ENCODE results near the gene TRIM59. TPM values are rescaled to one million over a fixed set of nuclear protein-coding genes. Genes with fewer than 3 reads are reported as not detected.
A peak's percentile ranks its signal among the peaks of the same experiment; 100 is the strongest.

The TRIM59 gene
- total and polyA plus RNA-seq, 9 of the 15 experiments (the other 6 are each of a cell fraction or from before 2014, with no cell fraction given) = 16.8 to 101 (median 34.8) TPM

GRCh38 chr3:160399125-160400029 lies 50.2 kb downstream of the TRIM59 start, which contains the start of the genes IFT80 and SMC4 (continued):
- peak; percentile 47 for TF ChIP-seq RB1 (IDR thresholded peaks at IDR 0.05; ENCODE audit: low read depth)
- TF ChIP-seq FOSL1 (tag; conservative IDR thresholded peaks at IDR 0.05) = peak; percentile 37; the same call in 1 of the 2 replicates
- TF ChIP-seq NKRF (IDR thresholded peaks at IDR 0.05; ENCODE audit: borderline replicate concordance) = peak; percentile 91; the same call in 1 of the 2 replicates
- TF ChIP-seq ZNF311 (CRISPR knock-in tag; IDR thresholded peaks at IDR 0.05) = no peak
- TF ChIP-seq, protein P1, sequence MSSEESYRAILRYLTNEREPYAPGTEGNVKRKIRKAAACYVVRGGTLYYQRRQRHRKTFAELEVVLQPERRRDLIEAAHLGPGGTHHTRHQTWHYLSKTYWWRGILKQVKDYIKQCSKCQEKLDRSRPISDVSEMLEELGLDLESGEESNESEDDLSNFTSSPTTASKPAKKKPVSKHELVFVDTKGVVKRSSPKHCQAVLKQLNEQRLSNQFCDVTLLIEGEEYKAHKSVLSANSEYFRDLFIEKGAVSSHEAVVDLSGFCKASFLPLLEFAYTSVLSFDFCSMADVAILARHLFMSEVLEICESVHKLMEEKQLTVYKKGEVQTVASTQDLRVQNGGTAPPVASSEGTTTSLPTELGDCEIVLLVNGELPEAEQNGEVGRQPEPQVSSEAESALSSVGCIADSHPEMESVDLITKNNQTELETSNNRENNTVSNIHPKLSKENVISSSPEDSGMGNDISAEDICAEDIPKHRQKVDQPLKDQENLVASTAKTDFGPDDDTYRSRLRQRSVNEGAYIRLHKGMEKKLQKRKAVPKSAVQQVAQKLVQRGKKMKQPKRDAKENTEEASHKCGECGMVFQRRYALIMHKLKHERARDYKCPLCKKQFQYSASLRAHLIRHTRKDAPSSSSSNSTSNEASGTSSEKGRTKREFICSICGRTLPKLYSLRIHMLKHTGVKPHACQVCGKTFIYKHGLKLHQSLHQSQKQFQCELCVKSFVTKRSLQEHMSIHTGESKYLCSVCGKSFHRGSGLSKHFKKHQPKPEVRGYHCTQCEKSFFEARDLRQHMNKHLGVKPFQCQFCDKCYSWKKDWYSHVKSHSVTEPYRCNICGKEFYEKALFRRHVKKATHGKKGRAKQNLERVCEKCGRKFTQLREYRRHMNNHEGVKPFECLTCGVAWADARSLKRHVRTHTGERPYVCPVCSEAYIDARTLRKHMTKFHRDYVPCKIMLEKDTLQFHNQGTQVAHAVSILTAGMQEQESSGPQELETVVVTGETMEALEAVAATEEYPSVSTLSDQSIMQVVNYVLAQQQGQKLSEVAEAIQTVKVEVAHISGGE (CRISPR knock-in tag; IDR thresholded peaks at IDR 0.05) = peak in 1 of 3 experiments; percentile 41; a peak in 2 of 6 replicates
- peak; percentile 7; the same call in 1 of the 2 replicates for TF ChIP-seq TFAP4 (CRISPR knock-in tag; IDR thresholded peaks at IDR 0.05; ENCODE audit: borderline replicate concordance)
- peak; percentile 93 for TF ChIP-seq RFX1 (IDR thresholded peaks at IDR 0.05)
- TF ChIP-seq TRIM24 (IDR thresholded peaks at IDR 0.05) = peak; percentile 60 to 67
- TF ChIP-seq, protein P2, sequence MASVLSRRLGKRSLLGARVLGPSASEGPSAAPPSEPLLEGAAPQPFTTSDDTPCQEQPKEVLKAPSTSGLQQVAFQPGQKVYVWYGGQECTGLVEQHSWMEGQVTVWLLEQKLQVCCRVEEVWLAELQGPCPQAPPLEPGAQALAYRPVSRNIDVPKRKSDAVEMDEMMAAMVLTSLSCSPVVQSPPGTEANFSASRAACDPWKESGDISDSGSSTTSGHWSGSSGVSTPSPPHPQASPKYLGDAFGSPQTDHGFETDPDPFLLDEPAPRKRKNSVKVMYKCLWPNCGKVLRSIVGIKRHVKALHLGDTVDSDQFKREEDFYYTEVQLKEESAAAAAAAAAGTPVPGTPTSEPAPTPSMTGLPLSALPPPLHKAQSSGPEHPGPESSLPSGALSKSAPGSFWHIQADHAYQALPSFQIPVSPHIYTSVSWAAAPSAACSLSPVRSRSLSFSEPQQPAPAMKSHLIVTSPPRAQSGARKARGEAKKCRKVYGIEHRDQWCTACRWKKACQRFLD (CRISPR knock-in tag; IDR thresholded peaks at IDR 0.05) = 0 out of 2 replicates have a peak, but pooled peaks have one; percentile 6
- no peak for TF ChIP-seq SMARCA5 (IDR thresholded peaks at IDR 0.05)
- no peak for TF ChIP-seq NCOA6 (IDR thresholded peaks at IDR 0.05)
- peak; percentile 28; the same call in 1 of the 2 replicates for TF ChIP-seq MTA3 (IDR thresholded peaks at IDR 0.05; ENCODE audit: borderline replicate concordance)
- peak; percentile 26; the same call in 1 of the 2 replicates for TF ChIP-seq EHMT2 (IDR thresholded peaks at IDR 0.05)
- peak; percentile 69; the same call in 1 of the 2 replicates for TF ChIP-seq TOE1 (IDR thresholded peaks at IDR 0.05; ENCODE audit: borderline replicate concordance)
- TF ChIP-seq TOE1 (CRISPR knock-in tag; IDR thresholded peaks at IDR 0.05; ENCODE audit: borderline replicate concordance, low read depth) = no peak
- peak in 1 of 2 experiments; percentile 56; a peak in 2 of 4 replicates for TF ChIP-seq ARNT (IDR thresholded peaks at IDR 0.05)
- peak; percentile 99 for TF ChIP-seq EP400 (IDR thresholded peaks at IDR 0.05)
- TF ChIP-seq RBM25 (IDR thresholded peaks at IDR 0.05; ENCODE audit: low read depth, low read length, severe bottlenecking) = peak; percentile 17
- peak; percentile 34; the same call in 1 of the 2 replicates for TF ChIP-seq NCOA1 (IDR thresholded peaks at IDR 0.05; ENCODE audit: low read depth)
